HUDEP-2 (cell line): Measurements from ENCODE around the gene KIF5C.

ENCODE experiments used
- DNase-seq, 76 experiments: peaks; one replicate each; lab custom pipeline; 2025; ENCODE audit not compliant: unreplicated experiment in 76 of 76; lab: John Stamatoyannopoulos, UW

KIF5C gene

DNA sequence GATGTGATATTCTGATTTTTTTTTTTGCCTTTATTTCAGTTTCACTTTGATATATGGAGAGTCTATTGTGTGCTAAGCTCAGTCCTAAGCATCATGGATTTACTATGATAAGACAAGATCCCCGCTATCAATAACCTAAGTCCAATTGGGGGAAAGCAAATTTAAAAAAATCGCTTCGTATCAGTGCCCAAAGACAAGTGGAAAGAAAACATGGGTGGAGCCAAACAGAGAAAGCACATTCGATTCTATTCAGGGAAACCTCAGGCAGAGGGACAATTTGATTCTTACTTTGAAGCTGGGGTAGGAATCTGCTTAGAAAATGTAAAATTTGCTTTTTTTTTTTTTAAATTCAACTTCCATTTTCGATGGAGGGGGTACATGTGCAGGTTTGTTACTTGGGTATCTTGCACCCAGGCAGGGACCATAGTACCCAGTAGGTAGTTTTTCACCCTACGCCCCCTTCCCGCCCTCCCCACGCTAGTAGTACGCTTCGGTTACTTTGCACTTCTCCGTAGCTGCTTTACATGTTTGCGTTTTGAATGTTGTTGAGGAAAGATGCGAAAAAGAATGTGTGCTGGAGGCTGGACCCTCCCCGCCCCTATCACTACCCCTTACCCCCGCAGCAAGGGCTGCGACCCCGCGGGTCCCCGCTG lies 12.4 kb downstream of the KIF5C start:
- DNase-seq, result no peak

DNA sequence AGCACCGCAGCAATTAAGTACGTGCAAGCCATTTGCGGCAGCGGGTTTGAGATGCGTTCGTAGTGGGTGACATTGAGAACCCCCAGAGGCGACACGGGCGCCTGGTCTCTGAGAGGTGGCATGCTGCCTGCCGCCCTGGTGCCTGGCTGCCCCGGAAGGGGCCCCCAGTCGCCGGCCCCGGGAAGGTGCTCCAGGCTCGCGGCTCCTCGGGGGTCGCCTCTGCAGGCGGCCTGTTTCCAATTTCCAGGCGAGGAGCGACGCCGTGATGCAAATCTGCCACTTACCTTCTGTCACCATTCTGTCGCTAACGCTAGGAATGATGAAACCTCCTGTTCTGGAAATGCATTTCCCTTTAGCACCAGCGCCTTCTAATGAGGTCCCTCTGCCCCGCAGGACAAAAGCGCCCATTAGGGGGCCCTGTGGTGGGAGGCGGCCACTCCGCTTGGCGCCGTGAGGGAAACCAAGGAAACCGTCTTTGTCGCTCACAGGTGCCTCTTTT lies 13.0 kb downstream of the KIF5C start:
- no peak for DNase-seq

DNA sequence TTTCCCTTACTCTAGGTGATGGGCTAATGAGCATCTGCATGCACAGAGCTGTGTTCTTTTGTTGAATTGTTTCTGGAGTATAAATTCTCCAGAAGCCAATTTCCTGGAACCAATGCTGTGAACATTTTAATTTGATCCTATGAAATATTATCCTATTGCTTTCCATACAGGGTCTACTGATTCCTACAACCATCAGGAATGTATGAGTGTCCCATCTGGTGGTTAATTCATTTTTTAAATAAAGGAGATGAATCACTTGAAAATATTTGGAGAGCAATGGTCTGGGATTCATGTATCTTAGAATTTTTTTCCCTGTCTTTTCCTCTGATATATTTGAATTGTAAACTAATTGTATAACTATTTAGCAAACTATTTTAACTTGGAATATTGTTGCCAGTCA lies 14.0 kb downstream of the KIF5C start:
- DNase-seq, result no peak

DNA sequence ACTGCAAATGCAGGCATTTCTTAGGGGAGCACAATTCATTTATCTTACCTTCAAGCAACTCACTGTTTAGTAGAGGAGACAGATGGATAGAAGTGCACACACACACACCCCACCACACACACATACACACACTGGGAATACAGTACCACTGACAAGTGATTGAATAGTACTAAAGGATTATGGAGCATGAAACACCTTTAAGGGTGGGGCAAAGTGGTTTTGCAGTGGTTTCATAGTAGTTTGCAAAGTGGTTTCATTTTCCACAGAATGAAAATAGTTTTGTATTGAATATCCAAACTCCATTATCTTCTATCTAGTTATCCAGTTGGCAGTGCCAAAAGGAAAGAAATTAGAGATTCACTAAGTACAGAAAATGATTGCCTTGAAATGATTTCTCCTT lies 18.9 kb downstream of the KIF5C start:
- DNase-seq, result no peak

DNA sequence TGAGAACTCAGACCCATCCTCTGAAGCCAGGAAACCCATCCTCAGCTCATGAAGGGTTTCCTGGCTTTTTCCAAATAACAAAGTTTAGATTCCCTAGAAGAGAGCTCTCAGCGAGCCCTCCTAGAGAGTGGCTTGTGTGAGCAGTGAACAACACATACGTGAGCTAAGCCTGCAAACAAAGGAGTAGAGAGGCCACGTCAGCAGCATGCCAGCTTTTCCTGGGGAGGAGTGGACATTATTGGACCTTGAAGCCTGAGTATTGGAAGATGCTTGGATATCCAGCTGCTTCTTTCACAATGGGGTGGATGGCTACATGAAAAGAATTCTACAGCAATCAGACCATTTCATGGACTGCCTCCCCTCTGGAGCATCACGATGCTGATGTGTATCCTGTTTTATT lies 21.1 kb downstream of the KIF5C start:
- DNase-seq, result no peak

DNA sequence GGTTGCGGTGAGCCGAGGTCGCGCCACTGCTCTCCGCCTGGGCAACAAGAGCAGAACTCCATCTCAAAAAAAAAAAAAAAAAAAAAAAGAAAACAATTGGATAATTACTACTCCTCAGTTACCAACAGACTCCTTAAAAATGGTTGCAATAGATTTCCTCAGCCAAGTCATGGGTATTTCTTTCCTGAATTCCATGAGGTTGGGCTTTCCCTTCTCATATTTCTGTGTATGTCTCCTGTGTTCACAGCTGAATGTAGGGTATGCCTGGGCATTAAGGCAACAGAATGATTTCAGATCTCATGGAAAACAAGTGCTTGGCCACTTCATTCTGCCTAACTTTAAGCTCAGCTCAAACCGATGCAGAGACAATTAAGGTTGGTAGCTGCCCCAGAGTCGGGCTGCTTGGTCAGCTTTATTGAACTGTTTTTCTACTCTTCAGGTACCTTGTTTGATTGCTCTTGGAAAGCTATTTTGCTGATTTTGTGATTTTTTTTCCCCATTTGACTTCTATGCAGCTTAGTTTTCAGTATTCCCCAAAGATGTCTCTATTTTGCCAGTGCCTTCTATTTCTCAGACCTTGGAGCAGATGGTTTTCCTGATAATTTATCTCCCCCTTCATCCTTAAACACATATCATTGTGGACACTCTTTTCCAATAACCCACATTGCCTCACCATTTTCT lies 24.8 kb downstream of the KIF5C start:
- no peak for DNase-seq

DNA sequence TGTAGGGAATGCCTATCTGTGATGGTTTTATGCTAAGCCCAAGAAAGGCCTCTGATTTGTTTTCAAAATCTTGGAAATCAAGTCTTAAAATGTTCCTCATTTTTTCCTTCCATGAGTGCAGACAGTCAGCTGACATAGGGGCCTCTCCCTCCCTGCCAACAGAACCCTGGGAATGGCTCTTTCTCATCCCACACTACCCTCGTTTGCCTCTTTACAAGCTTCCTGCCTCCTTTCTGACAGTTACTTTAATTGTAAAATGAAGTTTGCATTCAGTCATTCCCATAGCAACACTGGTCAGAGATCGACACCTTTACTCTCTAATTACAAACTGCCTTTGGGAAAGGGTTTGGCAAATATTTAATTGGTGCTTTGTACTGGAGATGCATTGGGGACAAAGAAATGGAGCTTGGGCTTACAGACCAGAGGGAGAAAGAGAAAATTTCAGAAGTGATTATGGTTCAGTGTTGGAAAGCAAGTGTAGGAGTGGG lies 25.4 kb downstream of the KIF5C start:
- no peak for DNase-seq

DNA sequence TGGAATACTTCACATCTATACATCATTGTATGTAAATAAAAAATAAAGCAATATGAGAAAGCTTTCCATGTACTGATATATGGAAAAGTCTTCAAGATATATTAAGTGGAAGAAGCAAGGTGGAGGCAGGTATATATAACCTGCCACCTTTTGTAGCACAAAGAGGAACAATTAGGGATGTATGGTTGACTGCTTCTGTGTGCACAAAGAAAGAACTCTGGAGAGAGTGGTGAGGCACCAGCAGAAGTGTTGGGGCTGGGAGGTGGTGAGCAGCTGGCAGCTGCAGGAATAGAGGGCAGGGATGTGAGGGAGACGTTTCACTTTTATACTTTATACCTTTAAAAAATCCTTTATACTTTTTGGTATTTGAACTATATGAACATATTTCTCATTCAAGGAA lies 26.1 kb downstream of the KIF5C start:
- no peak for DNase-seq

DNA sequence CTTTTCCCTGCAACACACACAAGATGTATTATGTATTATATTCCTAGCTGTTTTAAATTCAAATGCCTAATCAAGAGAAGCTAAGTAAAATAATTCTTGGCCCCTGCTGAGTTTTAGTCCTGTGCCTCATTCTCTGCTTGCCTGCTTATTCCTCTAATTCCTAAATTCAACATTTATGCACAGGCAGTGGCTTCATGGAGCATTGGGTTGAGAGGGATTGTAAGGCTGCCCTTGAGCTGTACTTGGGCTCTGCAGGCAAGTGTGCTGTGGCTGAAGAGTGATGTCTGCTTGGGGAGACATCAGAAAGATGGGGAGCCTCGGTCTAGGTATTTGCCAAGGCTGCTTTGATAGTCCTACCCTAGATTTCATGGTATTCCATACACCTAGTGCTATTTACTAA lies 27.8 kb downstream of the KIF5C start:
- no peak for DNase-seq

DNA sequence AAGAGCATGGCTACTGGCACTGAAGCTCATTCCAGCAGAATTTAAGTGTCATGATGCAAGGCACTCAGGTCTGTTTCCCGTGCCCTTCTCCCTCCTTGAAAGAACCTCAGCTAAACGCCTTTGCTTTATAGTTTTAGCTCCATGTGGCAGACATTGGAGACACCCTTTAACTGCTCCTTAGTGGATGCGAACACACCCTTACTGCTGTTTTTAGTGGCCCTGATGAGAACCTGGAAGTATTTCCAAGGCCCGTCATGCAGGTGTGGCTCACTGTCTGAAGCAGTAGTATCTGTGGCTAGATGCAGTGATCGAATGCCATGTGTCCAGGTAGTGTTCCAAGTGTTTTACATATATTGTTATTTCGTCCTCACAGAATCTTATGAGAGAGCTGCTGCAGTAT lies 28.3 kb downstream of the KIF5C start:
- no peak for DNase-seq

DNA sequence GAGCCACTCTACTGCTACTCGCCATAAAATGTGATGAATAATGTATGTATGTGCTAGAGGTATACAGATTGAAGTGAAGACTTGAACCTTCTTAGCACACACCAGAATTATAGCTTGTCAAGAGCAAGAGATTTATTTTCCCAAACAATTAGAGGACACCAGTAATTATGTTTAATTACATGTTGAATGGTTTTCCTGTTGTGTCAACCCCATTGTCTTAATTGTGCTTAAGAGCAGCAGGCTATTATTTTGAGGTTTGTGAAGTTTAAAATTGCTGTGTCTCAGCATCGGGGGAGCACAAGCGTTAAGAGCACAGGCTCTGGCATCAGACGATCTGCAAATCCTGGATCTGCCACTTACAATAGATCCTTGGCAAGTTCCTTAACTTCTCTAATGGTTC lies 29.0 kb downstream of the KIF5C start:
- DNase-seq, result no peak

DNA sequence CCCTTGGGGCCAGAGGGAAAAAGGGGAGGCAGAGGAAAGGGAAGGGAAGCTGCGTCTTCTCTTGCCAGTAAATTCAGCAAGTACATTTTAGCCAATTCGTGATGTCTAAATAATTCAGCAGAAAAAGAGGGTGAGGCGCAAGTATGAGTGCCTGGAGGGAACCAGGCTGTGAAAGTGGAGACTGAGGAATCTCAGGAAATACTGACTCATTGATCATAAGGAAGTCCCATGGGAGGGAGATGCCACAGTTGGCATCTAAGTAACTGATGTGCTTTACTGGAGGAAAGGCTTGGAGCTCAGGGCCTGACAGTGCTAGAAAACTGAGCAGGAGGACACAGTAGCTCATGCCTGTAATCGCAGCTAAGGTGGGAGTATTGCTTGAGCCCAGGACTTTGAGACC lies 31.1 kb downstream of the KIF5C start:
- no peak for DNase-seq

DNA sequence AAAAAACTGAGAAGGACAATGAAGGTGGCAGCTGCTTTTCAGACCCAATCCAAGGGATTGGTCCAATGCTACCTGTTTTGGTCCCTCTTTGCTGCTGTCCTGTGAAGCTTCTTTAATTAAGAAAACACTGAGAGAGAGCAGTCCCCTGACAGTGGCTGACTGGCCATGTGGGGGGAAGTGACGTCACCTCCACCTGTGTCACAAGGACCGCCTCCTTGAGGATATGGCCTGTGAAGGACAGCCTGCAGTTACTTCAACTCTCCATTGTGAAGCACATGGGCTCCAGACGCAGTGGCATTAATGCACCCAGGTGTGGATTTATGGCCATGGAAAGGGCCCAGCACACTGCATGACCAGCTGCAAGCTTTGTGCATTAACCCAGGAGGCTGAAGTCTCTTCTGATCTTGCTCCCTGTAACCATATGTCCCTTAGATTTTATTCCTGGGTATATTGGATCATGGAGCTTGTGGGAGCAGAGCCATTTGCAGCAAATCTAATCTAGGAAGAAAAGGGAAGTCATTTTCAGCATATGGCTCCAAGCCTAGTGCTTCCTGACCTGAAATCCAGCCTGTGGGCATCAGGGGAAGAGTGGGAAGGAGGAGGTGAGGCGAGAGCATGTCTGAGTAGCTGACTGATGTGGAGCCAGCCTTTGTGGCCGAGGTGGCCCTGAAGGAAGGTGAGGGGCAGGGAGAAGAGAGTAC lies 32.2 kb downstream of the KIF5C start:
- DNase-seq, result no peak

DNA sequence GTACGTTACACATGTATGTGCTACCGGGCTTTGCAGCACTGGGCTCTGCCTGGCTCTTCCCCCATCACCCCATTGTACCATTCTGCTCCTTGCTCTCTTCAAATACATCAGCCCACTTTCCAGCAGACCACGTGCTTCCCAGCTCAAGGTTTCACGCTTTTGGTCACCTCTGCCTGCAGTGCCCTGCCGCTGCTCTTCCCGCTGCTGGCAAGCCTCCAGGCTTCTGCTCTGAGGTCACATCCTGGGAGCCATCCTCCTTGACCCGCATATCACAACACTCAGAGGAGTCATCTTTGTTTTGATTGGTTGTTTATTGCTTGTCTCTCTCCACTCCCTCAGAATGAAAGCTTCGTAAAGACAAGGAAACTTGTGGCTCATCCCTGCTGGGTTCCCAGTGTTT lies 34.1 kb downstream of the KIF5C start:
- DNase-seq, result no peak

DNA sequence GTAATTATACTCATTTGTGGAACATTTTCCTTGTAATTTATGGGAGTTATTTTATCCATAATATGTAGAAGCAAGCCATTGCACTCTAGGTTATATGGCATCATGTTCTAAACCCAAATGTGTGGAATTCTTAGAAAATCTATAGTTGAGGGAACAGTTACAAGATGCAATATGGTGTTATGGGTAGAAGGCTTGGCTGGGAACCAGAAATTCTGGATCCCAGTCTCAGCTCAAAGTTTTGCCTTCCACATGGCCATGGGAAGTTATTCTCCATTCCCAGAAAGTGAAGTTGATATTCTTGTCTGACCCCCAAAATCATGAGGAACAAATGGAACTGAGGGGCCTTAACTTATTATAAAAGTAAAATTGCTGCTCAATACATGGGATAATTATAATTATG lies 38.0 kb downstream of the KIF5C start:
- no peak for DNase-seq

DNA sequence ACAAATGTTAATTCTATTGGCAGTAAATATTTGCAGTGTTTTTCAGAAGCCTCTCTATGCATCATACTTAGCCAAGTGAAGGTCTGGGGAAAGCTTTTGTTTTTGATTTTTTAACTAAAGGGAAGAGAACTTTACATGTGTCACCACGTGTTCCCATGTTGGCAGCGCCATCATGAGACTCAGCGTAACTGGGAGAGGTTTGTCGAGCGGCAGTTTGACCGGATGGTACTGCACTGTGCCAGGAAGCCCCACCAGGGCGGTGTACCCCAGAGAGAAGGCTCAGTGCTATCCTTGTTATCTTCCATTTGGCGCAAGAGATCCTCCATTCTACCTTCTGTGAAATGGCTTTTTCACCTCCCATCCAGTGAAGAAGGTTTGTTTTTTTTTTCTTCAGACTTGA lies 38.5 kb downstream of the KIF5C start:
- no peak for DNase-seq

DNA sequence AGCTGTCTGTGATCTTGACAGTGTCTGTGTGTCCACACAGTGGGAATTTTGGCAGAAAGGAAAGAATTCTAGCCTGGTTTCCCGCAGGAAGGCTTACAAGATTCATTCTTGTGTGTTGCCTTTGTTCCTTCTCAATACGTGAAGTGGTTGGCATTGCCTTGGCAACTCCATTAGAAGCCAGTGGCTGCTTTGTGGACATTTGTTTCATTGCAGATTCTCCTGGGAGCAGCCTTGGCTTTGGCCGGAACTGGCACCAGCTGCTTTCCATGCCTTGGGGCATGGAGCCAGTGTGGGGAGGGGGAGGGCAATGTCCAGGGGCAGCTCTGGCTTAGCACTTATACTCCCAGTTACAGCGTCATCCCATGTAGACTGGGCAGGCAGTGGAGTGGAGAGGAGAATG lies 39.4 kb downstream of the KIF5C start:
- DNase-seq, result no peak

DNA sequence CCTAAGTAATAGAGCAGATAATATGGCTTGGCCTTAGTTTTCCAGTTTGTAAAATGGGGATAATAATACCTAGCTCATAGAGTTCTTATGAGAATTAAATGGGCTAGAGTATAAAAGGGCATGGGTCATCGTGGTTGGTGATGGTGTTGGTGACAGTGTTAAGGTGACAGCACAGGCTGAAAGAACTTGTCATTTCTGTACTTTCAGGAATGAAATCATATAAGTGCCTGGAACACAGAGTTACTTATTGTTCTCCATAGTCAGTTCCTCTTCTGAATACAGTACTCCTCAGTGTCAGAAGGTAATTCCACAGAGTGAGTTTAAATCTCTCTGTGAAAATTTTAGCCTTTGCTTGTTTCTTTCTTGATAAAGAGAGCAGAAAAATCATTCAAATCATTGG lies 42.4 kb downstream of the KIF5C start:
- DNase-seq, result no peak

DNA sequence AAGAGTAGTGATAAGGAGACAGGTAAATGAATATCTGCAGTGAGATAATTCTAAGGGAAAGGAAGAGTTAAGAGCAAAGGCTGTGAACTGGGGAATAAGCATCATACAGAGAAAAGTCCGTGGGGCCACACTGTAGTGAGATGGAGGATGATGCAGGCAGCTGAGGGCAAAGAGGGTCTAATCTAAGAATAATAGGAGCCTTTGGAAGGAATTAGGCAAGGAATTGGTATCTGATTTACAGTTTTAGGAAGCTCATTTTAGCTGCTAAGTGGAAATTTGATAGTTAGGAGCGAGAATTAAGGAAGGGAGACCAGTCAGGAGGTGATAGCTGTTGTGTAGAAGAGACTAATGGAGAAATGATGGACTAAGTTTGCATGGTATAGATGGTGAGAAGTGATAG lies 43.5 kb downstream of the KIF5C start:
- no peak for DNase-seq

DNA sequence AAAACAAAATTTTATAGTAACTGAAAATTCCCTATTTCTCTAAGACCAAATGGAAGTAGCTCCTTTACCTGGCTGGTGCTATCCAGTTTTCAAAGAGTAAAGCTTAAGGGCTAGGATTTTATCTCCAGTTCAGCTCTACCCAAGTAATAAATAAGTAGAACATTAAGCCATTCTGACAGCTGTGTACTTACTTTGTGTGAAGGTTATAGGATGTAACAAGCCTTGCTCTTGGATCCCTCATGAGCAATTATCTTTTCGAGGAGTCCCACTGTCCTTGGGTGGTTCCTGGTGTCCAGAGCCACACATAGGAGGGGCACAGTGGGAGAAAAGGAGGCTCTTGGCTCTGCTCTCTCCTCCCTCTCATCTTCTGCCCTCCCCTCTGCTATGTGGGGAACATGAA lies 45.5 kb downstream of the KIF5C start:
- DNase-seq, result no peak

DNA sequence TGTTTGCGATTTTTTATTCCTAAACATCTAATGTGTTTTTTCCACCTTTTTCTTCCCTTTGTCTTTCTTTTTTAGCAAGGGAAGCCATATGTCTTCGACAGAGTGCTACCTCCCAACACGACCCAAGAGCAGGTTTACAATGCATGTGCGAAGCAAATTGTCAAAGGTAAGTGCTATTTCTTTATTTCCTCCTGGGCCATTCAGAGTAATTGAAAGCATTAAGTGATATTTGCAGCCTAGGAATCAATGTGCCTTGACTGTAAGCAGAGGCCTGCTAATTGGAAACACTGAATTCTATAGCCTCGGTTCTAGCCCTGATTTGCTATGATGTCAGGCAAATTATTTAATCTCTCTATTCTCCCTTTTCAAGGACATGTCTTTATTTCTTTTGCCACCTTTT lies 47.0 kb downstream of the KIF5C start:
- DNase-seq, result no peak
